K562 (cell line): Measurements from ENCODE around the gene DZIP1. TPM values are rescaled to one million over a fixed set of nuclear protein-coding genes. Genes with fewer than 3 reads are reported as not detected.

Source experiments
- ATAC-seq: fragments of 200-7000 bp; cut with Tn5 transposase; 3 replicates; pipeline ENCODE4 v1.9.1; 2020; ENCODE audit warnings: moderate library complexity
- BruUV-seq: library from RNA; stranded (reverse); fragments of 400-500 nt; replicated peaks from 2 replicates; lab custom pipeline; 2021; lab: Mats Ljungman, UMichigan
- CTCF ChIA-PET: fragments of 300-600 bp; formaldehyde crosslinking; extraction: SDS; loops from one replicate; lab custom pipeline; 2021; ENCODE audit warnings: low intra/inter-chr PET ratio; lab: Yijun Ruan, JAX
- POLR2A ChIA-PET: fragments of 300-600, 350-650 bp; sonication (Branson Sonifier 250); formaldehyde crosslinking; extraction: SDS; loops from one replicate; lab custom pipeline; 2021; ENCODE audit warnings: antibody characterized with exemption, inconsistent platforms; lab: Yijun Ruan, JAX
- DNase-seq, 4 experiments: peaks; one replicate each; pipeline versions ENCODE4 v3.0.0 to v3.0.0-alpha.2; 2011 to 2018; ENCODE audit warnings: low spot score in 3 of 4, mixed read lengths in 3 of 4; ENCODE audit errors: extremely low read depth in 1 of 4
- FAIRE-seq: peaks from 2 replicates; lab custom pipeline; 2011; peaks lifted over from hg19 to GRCh38; lab: Jason Lieb, UNC
- H2AFZ ChIP-seq: 2 replicates; pipeline ENCODE4 v1.6.0; 2011; ENCODE audit warnings: low read depth, low read length, control low read depth, inconsistent platforms
- H3K27ac ChIP-seq: fragments of 200-600 bp; 3 replicates; pipeline ENCODE4 v1.8.0; 2011; ENCODE audit warnings: low read depth, mild to moderate bottlenecking, control low read depth, inconsistent platforms, low read length, moderate library complexity, mixed read lengths; ENCODE audit errors: extremely low read depth
- H3K27me3 ChIP-seq, 2 experiments: fragments of 300-600 bp in 1 of 2; 2 replicates in 1 of 2; 3 replicates in 1 of 2; pipeline versions ENCODE4 v1.6.0 to v1.8.0; 2011; ENCODE audit warnings: inconsistent platforms in 2 of 2, low read length in 2 of 2, mild to moderate bottlenecking in 1 of 2, mixed read lengths in 1 of 2, moderate library complexity in 1 of 2; ENCODE audit not compliant: control insufficient read depth in 2 of 2, insufficient read depth in 2 of 2
- H3K36me3 ChIP-seq: fragments of 300-600 bp; 3 replicates; pipeline ENCODE4 v1.8.0; 2011; ENCODE audit warnings: mild to moderate bottlenecking, low read length, inconsistent platforms; ENCODE audit not compliant: control insufficient read depth, insufficient read depth
- H3K4me1 ChIP-seq, 2 experiments: fragments of 200-600 bp in 1 of 2; replicated peaks in 1 of 2; 2 replicates in 1 of 2; 3 replicates in 1 of 2; pipeline versions ENCODE4 v1.5.1 to v1.8.0; 2011; ENCODE audit warnings: inconsistent platforms in 2 of 2, low read length in 2 of 2, mild to moderate bottlenecking in 1 of 2, mixed read lengths in 1 of 2, moderate library complexity in 1 of 2; ENCODE audit not compliant: control insufficient read depth in 2 of 2, insufficient read depth in 2 of 2
- H3K4me2 ChIP-seq: 2 replicates; pipeline ENCODE4 v1.6.1; 2011; ENCODE audit warnings: low read length, control low read depth, inconsistent platforms, mixed read lengths; ENCODE audit not compliant: insufficient read depth
- H3K4me3 ChIP-seq: fragments of 200-600 bp; sonication (generic), shearing (Covaris generic); 2 replicates; pipeline ENCODE4 v1.5.1; 2016; ENCODE audit warnings: control low read depth, inconsistent platforms
- H3K79me2 ChIP-seq: fragments of 200-600 bp; 3 replicates; pipeline ENCODE4 v1.8.0; 2011; ENCODE audit warnings: low read length, inconsistent platforms; ENCODE audit not compliant: control insufficient read depth, insufficient read depth
- H3K9ac ChIP-seq, 2 experiments: 2 replicates each; pipeline versions ENCODE4 v1.6.0 to v1.6.1; 2011; ENCODE audit warnings: low read depth in 2 of 2, low read length in 2 of 2, control low read depth in 1 of 2, inconsistent platforms in 1 of 2, mild to moderate bottlenecking in 1 of 2, mixed read lengths in 1 of 2; ENCODE audit not compliant: insufficient read depth in 1 of 2
- H3K9me1 ChIP-seq: one replicate; pipeline ENCODE4 v1.6.0; 2011; ENCODE audit warnings: inconsistent platforms, mild to moderate bottlenecking, low read length, moderate library complexity; ENCODE audit not compliant: control insufficient read depth, insufficient read depth
- H3K9me3 ChIP-seq: replicated peaks from 2 replicates; pipeline ENCODE4 v1.5.1; 2011; ENCODE audit warnings: low read depth, low read length, inconsistent platforms; ENCODE audit not compliant: control insufficient read depth, insufficient read depth
- H4K20me1 ChIP-seq: replicated peaks from 2 replicates; pipeline ENCODE4 v1.6.1; 2011; ENCODE audit warnings: low read length, inconsistent platforms, mixed read lengths; ENCODE audit not compliant: control insufficient read depth, insufficient read depth
- ATF3 ChIP-seq, 2 experiments: fragments of 450-650 bp in 1 of 2; sonication (generic) in 1 of 2; formaldehyde crosslinking in 1 of 2; IDR thresholded peaks in 1 of 2; conservative IDR thresholded peaks in 1 of 2; 2 replicates each; pipeline versions ENCODE4 v1.6.1 to v1.8.1; 2016 to 2023; ENCODE audit warnings: mild to moderate bottlenecking in 2 of 2, moderate library complexity in 2 of 2, inconsistent platforms in 1 of 2, missing genetic modification reagents in 1 of 2
- BCL6 ChIP-seq: fragments of 250-450 bp; sonication (Bioruptor Pico); IDR thresholded peaks from 2 replicates; pipeline ENCODE4 v1.4.0; 2020
- BCLAF1 ChIP-seq, 2 experiments: fragments of 450-650 bp in 1 of 2; IDR thresholded peaks; 2 replicates each; pipeline ENCODE4 v1.6.1; 2011 to 2017; ENCODE audit warnings: low read depth in 2 of 2, antibody characterized with exemption in 1 of 2, borderline replicate concordance in 1 of 2, low read length in 1 of 2, mild to moderate bottlenecking in 1 of 2, mixed read lengths in 1 of 2; ENCODE audit not compliant: control insufficient read depth in 1 of 2
- GATAD2A ChIP-seq: fragments of 450-650 bp; IDR thresholded peaks from 2 replicates; pipeline ENCODE4 v1.6.1; 2017
- JUN ChIP-seq, 2 experiments: sonication (generic) in 1 of 2; formaldehyde crosslinking in 1 of 2; IDR thresholded peaks; 2 replicates each; pipeline versions ENCODE4 v1.6.1 to v1.8.0; 2012 to 2022; ENCODE audit warnings: borderline replicate concordance in 2 of 2, mild to moderate bottlenecking in 2 of 2, improper control_type of control experiment in 1 of 2, low read depth in 1 of 2, low read length in 1 of 2, missing genetic modification reagents in 1 of 2
- MCM7 ChIP-seq, 2 experiments: fragments of 450-650 bp; IDR thresholded peaks; 2 replicates each; pipeline ENCODE4 v1.6.1; 2016 to 2018
- NR2F6 ChIP-seq: fragments of 450-650 bp; formaldehyde crosslinking; IDR thresholded peaks from 2 replicates; pipeline ENCODE4 v1.4.0; 2020; ENCODE audit warnings: mild to moderate bottlenecking
- PHTF2 ChIP-seq: fragments of 250-450 bp; sonication (Bioruptor Pico); IDR thresholded peaks from 2 replicates; pipeline ENCODE4 v1.5.0; 2021; ENCODE audit warnings: mild to moderate bottlenecking
- PKNOX1 ChIP-seq: fragments of 450-650 bp; IDR thresholded peaks from 2 replicates; pipeline ENCODE4 v1.6.1; 2016
- POLR2AphosphoS2 ChIP-seq: IDR thresholded peaks from 2 replicates; pipeline ENCODE4 v1.6.1; 2012; ENCODE audit warnings: low read length, improper control_type of control experiment
- PPARD ChIP-seq: fragments of 250-450 bp; sonication (Bioruptor Pico); IDR thresholded peaks from 2 replicates; pipeline ENCODE4 v1.8.0; 2022; ENCODE audit warnings: inconsistent platforms, mild to moderate bottlenecking, moderate library complexity
- SRSF3 ChIP-seq: fragments of 200-400 bp; formaldehyde crosslinking; IDR thresholded peaks from 2 replicates; pipeline ENCODE4 v1.6.1; 2016; ENCODE audit warnings: mild to moderate bottlenecking, low read length, moderate library complexity; ENCODE audit not compliant: insufficient read depth
- TRIM28 ChIP-seq: fragments of 450-650 bp; IDR thresholded peaks from 2 replicates; pipeline ENCODE4 v1.6.1; 2017
- ZKSCAN8 ChIP-seq: fragments of 200-800 bp; sonication (Bioruptor generic); IDR thresholded peaks from 2 replicates; pipeline ENCODE4 v1.6.1; 2016; ENCODE audit warnings: missing genetic modification characterization, missing compliant biosample characterization
- WGBS: fragments of 100-300 bp; shearing (Covaris generic); methylation state at CpG from one replicate; pipeline ENCODE4 v1.1.6; 2016; ENCODE audit warnings: low coverage, mixed read lengths; ENCODE audit not compliant: insufficient coverage; ENCODE audit errors: missing lambda C conversion rate; 5-methylcytosine and 5-hydroxymethylcytosine counted together
- in situ Hi-C: fragments of 300-500 bp; cut with MboI; formaldehyde crosslinking; loops from 4 replicates; pipeline ENCODE4 v1.15.0; 2018; ENCODE audit warnings: inconsistent platforms, mixed read lengths
- intact Hi-C: fragments of 100-400 bp; cut with micrococcal nuclease; formaldehyde crosslinking; loops from 2 replicates; pipeline ENCODE4 v1.14.2; 2022
- polyA plus RNA-seq, 8 experiments: library from polyadenylated mRNA; depleted of rRNA in 4 of 8; stranded (reverse) in 5 of 8; unstranded in 3 of 8; fragments of >200 nt; fragmentation: Nextera tagmentation in 2 of 8; fragmentation: Illumina TruSeq in 1 of 8; extraction: Ambion mirVana in 2 of 8; extraction: Trizol in 1 of 8; gene quantifications; 2 replicates each; pipeline versions ENCODE4 v1.2.1 to v1.2.3, GENCODE V29; 2011 to 2014; ENCODE audit warnings: inconsistent platforms in 1 of 8, missing spikeins in 1 of 8
- total RNA-seq, 7 experiments: library from RNA; depleted of rRNA in 6 of 7; stranded (reverse); fragments of >200 nt in 6 of 7; fragmentation: Illumina TruSeq in 2 of 7; extraction: Trizol in 2 of 7; gene quantifications; 2 replicates each; pipeline versions ENCODE4 v1.2.1 to v1.2.3, GENCODE V29; 2011 to 2021; ENCODE audit warnings: low replicate concordance in 1 of 7
- TF ChIP-seq, protein P1 (sequence below): sonication (generic); formaldehyde crosslinking; IDR thresholded peaks from 2 replicates; pipeline ENCODE4 v1.8.1; 2022; ENCODE audit warnings: missing genetic modification reagents

Gene DZIP1
- total and polyA plus RNA-seq, 9 of the 15 experiments (the other 6 are each of a cell fraction or from before 2014, with no cell fraction given) = 0.07 TPM; not detected in 8

GRCh38 chr13:95684418-95684817, 39.9 kb upstream of the DZIP1 start:
- no peak for FAIRE-seq
- peak; percentile 40; the same call in 2 of the 3 replicates for ATAC-seq
- Histone ChIP-seq H3K4me3 (no peak overlapping the region), H3K36me3 (0 out of 3 replicates have a peak, but pooled peaks cover 3% of the 10 kb centered on the region), H3K9me1 (no peaks in the 10 kb centered on the region), H3K4me1 (peaks cover 0 to 5% of the 10 kb centered on the region in 2 experiments; a peak in 3 of 5 replicates), H3K27me3 (no peaks in the 10 kb centered on the region), H3K4me2 (no peak overlapping the region), H3K9me3 (no peaks in the 10 kb centered on the region), H2AFZ (no peak overlapping the region), H3K79me2 (peaks cover 95% of the 10 kb centered on the region), H3K27ac (no peak overlapping the region), H3K9ac (no peak overlapping the region), H4K20me1 (no peaks in the 10 kb centered on the region)
- 60% methylated on average over 1 of the region's 2 CpGs for WGBS
- ChIA-PET POLR2A (no interaction called here), CTCF (no interaction called here)
- in situ Hi-C loops = no loop called here
- BruUV-seq = no TSS peak
- intact Hi-C loops = no loop called here
- DNase-seq = no peak
- TF ChIP-seq PPARD (no peak), JUN (IDR thresholded peaks at IDR 0.05; ENCODE audit: borderline replicate concordance, low read depth, low read length) (no peak), JUN (CRISPR knock-in tag; IDR thresholded peaks at IDR 0.05; ENCODE audit: borderline replicate concordance) (no peak), GATAD2A (no peak), TRIM28 (no peak), NR2F6 (CRISPR knock-in tag) (no peak), BCLAF1 (IDR thresholded peaks at IDR 0.05; ENCODE audit: borderline replicate concordance in 1 of 2, control insufficient read depth in 1 of 2, low read depth in 2 of 2, low read length in 1 of 2) (no peak), ATF3 (IDR thresholded peaks at IDR 0.05) (no peak), ATF3 (CRISPR knock-in tag; conservative IDR thresholded peaks at IDR 0.05) (no peak), ZKSCAN8 (CRISPR knock-in tag) (no peak), BCL6 (CRISPR knock-in tag) (no peak), SRSF3 (no peak), MCM7 (IDR thresholded peaks at IDR 0.05) (no peak), PHTF2 (CRISPR knock-in tag) (no peak), PKNOX1 (no peak), POLR2AphosphoS2 (no peak)
- TF ChIP-seq, protein P1, sequence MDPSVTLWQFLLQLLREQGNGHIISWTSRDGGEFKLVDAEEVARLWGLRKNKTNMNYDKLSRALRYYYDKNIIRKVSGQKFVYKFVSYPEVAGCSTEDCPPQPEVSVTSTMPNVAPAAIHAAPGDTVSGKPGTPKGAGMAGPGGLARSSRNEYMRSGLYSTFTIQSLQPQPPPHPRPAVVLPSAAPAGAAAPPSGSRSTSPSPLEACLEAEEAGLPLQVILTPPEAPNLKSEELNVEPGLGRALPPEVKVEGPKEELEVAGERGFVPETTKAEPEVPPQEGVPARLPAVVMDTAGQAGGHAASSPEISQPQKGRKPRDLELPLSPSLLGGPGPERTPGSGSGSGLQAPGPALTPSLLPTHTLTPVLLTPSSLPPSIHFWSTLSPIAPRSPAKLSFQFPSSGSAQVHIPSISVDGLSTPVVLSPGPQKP (CRISPR knock-in tag) = no peak
